ENCODE results near the gene C10orf88. TPM values are rescaled to one million over a fixed set of nuclear protein-coding genes. Genes with fewer than 3 reads are reported as not detected.

Gene C10orf88
- total and polyA plus RNA-seq, 2 of the 8 experiments (the other 6 are each of a cell fraction or from before 2014, with no cell fraction given) = 3.2 to 11.0 TPM

- CTCF ChIA-PET (ENCODE audit: partially characterized antibody) = interaction anchor here (1.2 to 4.4 kb wide), 3 partner anchors 8 to 18 kb away, joined by 3 to 24 read pairs (median 3); partner anchors contain the start of gene IKZF5
- TF ChIP-seq SP2 (IDR thresholded peaks at IDR 0.05; ENCODE audit: low read length) = no peak
- no peak for TF ChIP-seq NANOG (IDR thresholded peaks at IDR 0.05; ENCODE audit: insufficient read depth, low read depth, low read length, poor library complexity, severe bottlenecking)
- no peak for TF ChIP-seq MAFK (IDR thresholded peaks at IDR 0.05; ENCODE audit: low read depth, low read length)
- TF ChIP-seq EP300 (IDR thresholded peaks at IDR 0.05; ENCODE audit: borderline replicate concordance in 1 of 2, low read depth in 2 of 2, low read length in 2 of 2) = no peak
- TF ChIP-seq BACH1 (IDR thresholded peaks at IDR 0.05; ENCODE audit: low read length) = no peak
- no peak for TF ChIP-seq USF2 (IDR thresholded peaks at IDR 0.05; ENCODE audit: low read length)
- no peak for TF ChIP-seq CHD1 (IDR thresholded peaks at IDR 0.05; ENCODE audit: low read depth, low read length)
- no peak for TF ChIP-seq RAD21 (IDR thresholded peaks at IDR 0.05 in 1 of 2, conservative IDR thresholded peaks at IDR 0.05 in 1 of 2; ENCODE audit: low read depth in 2 of 2, low read length in 2 of 2)
- no peak for TF ChIP-seq RNF2 (IDR thresholded peaks at IDR 0.05; ENCODE audit: borderline replicate concordance, low read depth, low read length, missing control alignments, poor library complexity, severe bottlenecking)
- no peak for TF ChIP-seq POU5F1 (IDR thresholded peaks at IDR 0.05; ENCODE audit: low read depth, low read length)
- TF ChIP-seq CEBPB (IDR thresholded peaks at IDR 0.05; ENCODE audit: low read depth, low read length) = no peak
- no peak for TF ChIP-seq POLR2AphosphoS5 (IDR thresholded peaks at IDR 0.05; ENCODE audit: low read depth, low read length)
Observed at GRCh38 chr10:123000155-123000554, 46.1 kb upstream of the C10orf88 start.

More at GRCh38 chr10:123000155-123000554, 46.1 kb upstream of the C10orf88 start:
- Histone ChIP-seq H4K91ac (replicated peaks; ENCODE audit: insufficient read length, low read length) (no peak overlapping the region), H3K23me2 (ENCODE audit: low read depth, low read length) (no peaks in the 10 kb centered on the region), H2BK12ac (ENCODE audit: low read depth, low read length) (no peak overlapping the region), H3K4me1 (replicated peaks in 1 of 4; ENCODE audit: control insufficient read depth in 3 of 4, insufficient read depth in 4 of 4, low read length in 3 of 4) (no peaks in the 10 kb centered on the region), H3K79me1 (ENCODE audit: low read depth, low read length) (no peaks in the 10 kb centered on the region; the same call in 1 of the 2 replicates), H4K5ac (ENCODE audit: insufficient read length, low read depth, low read length) (no peak overlapping the region), H3K79me2 (ENCODE audit: control insufficient read depth in 1 of 2, insufficient read depth in 2 of 2, low read length in 2 of 2) (peaks cover 0 to 47% of the 10 kb centered on the region in 2 experiments; a peak in 2 of 4 replicates), H2BK5ac (ENCODE audit: low read depth, low read length) (no peak overlapping the region), H2BK120ac (replicated peaks; ENCODE audit: low read depth, low read length) (no peak overlapping the region), H3K4ac (replicated peaks; ENCODE audit: insufficient read length, low read depth, low read length) (no peak overlapping the region), H3K27me3 (replicated peaks in 1 of 4; ENCODE audit: control insufficient read depth in 3 of 4, extremely low read depth in 1 of 4, insufficient read depth in 3 of 4, low read length in 3 of 4) (no peaks in the 10 kb centered on the region), H3K27ac (ENCODE audit: low read depth, low read length) (no peak overlapping the region), H3K4me2 (ENCODE audit: insufficient read depth in 1 of 2, low read depth in 2 of 2, low read length in 2 of 2) (no peak overlapping the region), H2AFZ (ENCODE audit: low read length) (no peak overlapping the region), H3K9ac (replicated peaks in 1 of 4; ENCODE audit: extremely low read depth in 1 of 4, low read depth in 3 of 4, low read length in 3 of 4) (no peak overlapping the region), H4K20me1 (replicated peaks in 1 of 2; ENCODE audit: control insufficient read depth in 1 of 2, insufficient read depth in 2 of 2, low read length in 2 of 2) (peaks cover 3 to 4% of the 10 kb centered on the region in 2 experiments), H3K4me3 (ENCODE audit: extremely low read depth in 1 of 4, insufficient read depth in 2 of 4, low read depth in 3 of 4, low read length in 4 of 4) (no peak overlapping the region), H3K56ac (replicated peaks; ENCODE audit: insufficient read length, low read depth, low read length) (no peak overlapping the region), H3K18ac (ENCODE audit: extremely low read depth, low read length) (no peak overlapping the region), H3K9me3 (ENCODE audit: insufficient read depth in 2 of 2, low read depth in 1 of 2, low read length in 1 of 2) (no peaks in the 10 kb centered on the region; a peak in 1 of 4 replicates), H3K36me3 (ENCODE audit: control insufficient read depth in 2 of 4, insufficient read depth in 4 of 4, low read length in 3 of 4) (peaks cover 0 to 11% (median 3%) of the 10 kb centered on the region in 4 experiments; a peak in 5 of 8 replicates), H2BK15ac (ENCODE audit: low read length) (no peak overlapping the region), H4K8ac (ENCODE audit: extremely low read depth, insufficient read depth, low read length) (no peak overlapping the region), H3K14ac (ENCODE audit: insufficient read length) (no peak overlapping the region), H3K23ac (ENCODE audit: insufficient read length) (no peak overlapping the region), H2BK20ac (ENCODE audit: low read length) (no peak overlapping the region), H2AK5ac (ENCODE audit: low read depth, low read length) (no peak overlapping the region)
- DNase-seq (ENCODE audit: low read depth in 1 of 2, low spot score in 2 of 2) (no peak), FAIRE-seq (no peak)
- 88% methylated on average over 3 of the region's 3 CpGs; no CpG with 5 or more reads in 1 of the 2 experiments for WGBS, 2 experiments (ENCODE audit: extremely low coverage in 1 of 2, insufficient coverage in 1 of 2, insufficient read length in 1 of 2, insufficient replicate concordance in 2 of 2, low coverage in 1 of 2, low lambda C conversion rate in 2 of 2, missing lambda C conversion rate in 1 of 2)
- POLR2A ChIA-PET (ENCODE audit: partially characterized antibody) = interaction anchor here (1.0 to 1.7 kb wide), 4 partner anchors 8 to 18 kb away, joined by 3 to 6 read pairs (median 4); partner anchors contain the start of gene IKZF5
